RWPE1 (cell line): ENCODE data around the gene CBLB.
"Not testable (repeated sequence)": the region's sequence is repeated elsewhere in the genome, so short reads cannot be mapped to it uniquely, and the experiment has no call there.

Experiments
- CTCF ChIA-PET: fragments of 350-600 bp; sonication (Branson Sonifier 250); formaldehyde crosslinking; extraction: SDS; loops from one replicate; lab custom pipeline; 2021; lab: Yijun Ruan, JAX
- POLR2A ChIA-PET: fragments of 400-600 bp; formaldehyde crosslinking; extraction: SDS; loops from one replicate; lab custom pipeline; 2020; ENCODE audit warnings: antibody characterized with exemption; ENCODE audit not compliant: low non-redundant PET; lab: Yijun Ruan, JAX
- DNase-seq: peaks from one replicate; pipeline ENCODE4 v3.0.0; 2012; ENCODE audit warnings: low spot score
- H3K27ac ChIP-seq: fragments of 450-650 bp; 2 replicates; pipeline ENCODE4 v1.5.1; 2017
- CTCF ChIP-seq: fragments of 450-650 bp; conservative IDR thresholded peaks from 2 replicates; pipeline ENCODE4 v1.5.1; 2017; ENCODE audit warnings: low read depth, mild to moderate bottlenecking

CBLB gene

DNA sequence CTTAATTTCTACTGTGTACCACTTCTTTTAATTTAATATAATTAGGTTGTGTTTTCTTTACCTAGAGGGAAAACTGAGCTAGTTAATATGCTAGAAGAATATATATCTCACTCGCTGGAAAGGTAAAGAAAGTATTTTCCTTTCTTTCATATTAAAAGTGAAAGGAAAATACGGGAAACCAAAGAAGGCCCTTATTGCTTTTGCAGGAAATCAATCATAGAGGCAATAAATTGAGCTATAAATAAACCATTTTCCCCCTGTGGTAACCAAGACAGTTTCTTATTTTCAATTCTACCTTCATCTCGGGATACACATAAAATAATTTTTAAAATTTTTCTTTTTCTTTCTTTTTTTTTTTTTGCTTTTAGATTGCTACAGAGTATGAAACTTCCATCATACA, 101.6 kb downstream of the CBLB start:
- TF ChIP-seq CTCF, result no peak
- no peak overlapping the region for H3K27ac ChIP-seq
- DNase-seq, result no peak
- ChIA-PET CTCF (no interaction called here), POLR2A (interaction anchor here (0.7 kb wide), 1 partner anchor 1970 kb away, joined by 5 read pairs; no protein-coding TSS in a partner anchor)

- CTCF ChIA-PET, result interaction anchor here (0.6 to 0.7 kb wide), 2 partner anchors 606 to 1079 kb away, joined by 3 read pairs; no protein-coding TSS in a partner anchor
- POLR2A ChIA-PET, result no interaction called here
- H3K27ac ChIP-seq, result no peak overlapping the region
- DNase-seq, result no peak
- TF ChIP-seq CTCF, result no peak
Measured at GRCh38 chr3:105765308-105765639, 103.5 kb downstream of the CBLB start.

GRCh38 chr3:105764378-105765307, 104.2 kb downstream of the CBLB start:
- no peak for TF ChIP-seq CTCF
- POLR2A ChIA-PET, result no interaction called here
- DNase-seq, result no peak
- no peak overlapping the region for H3K27ac ChIP-seq
- CTCF ChIA-PET, result interaction anchor here (0.6 kb wide), 1 partner anchor 607 kb away, joined by 3 read pairs; no protein-coding TSS in a partner anchor

DNA sequence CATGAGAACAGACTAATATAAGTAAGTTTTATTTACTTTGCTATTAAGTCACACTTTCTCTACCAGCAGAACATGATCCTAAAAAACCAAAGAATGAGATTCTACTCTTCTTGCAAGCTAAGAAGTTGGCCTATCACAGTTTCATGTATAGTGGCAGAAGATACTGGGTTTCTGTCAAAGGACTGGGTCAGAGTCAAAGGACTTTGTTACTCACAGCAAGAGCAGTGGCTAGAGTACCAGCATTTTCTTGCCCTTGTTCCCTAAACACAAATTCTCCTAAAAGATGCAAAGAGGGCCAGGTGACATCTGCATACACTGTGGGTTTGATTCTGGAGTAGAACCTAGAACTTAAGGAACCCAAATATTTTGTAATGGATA, 105.2 kb downstream of the CBLB start:
- POLR2A ChIA-PET, result no interaction called here
- TF ChIP-seq CTCF, result no peak
- CTCF ChIA-PET, result no interaction called here
- H3K27ac ChIP-seq, result no peak overlapping the region
- DNase-seq, result no peak

- no peak overlapping the region for H3K27ac ChIP-seq
- ChIA-PET CTCF (no interaction called here), POLR2A (no interaction called here)
- no peak for TF ChIP-seq CTCF
- no peak for DNase-seq
Measured at GRCh38 chr3:105762749-105763658, 105.8 kb downstream of the CBLB start.

DNA sequence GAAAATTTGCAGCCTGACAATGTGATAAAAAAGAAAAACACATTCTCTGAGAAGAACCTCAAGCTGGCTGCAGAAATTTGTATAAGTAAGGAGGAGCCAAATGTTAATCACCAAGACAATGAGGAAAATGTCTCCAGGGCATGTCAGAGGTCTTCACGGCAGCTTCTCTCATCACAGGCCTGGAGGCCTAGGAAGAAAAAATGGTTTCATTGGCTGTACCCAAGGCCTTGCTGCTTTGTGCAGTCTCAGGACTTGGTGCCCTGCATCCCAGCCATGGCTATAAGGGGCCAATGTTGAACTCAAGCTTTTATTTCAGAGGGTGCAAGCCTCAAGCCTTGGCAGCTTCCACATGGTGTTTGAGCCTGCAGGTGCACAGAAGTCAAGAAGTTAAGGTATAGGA, 106.6 kb downstream of the CBLB start:
- H3K27ac ChIP-seq, POLR2A ChIA-PET, DNase-seq, CTCF ChIA-PET: not testable (repeated sequence)
